HG02870 (cell line): ENCODE measurements around the gene IMMP2L.
"Not testable (repeated sequence)": the region's sequence is repeated elsewhere in the genome, so short reads cannot be mapped to it uniquely, and the experiment has no call there.

Experiments used
- ATAC-seq: cut with Tn5 transposase; IDR thresholded peaks from one replicate; pipeline ENCODE4 v1.9.1; 2021; ENCODE audit warnings: mild to moderate bottlenecking, moderate library complexity; ENCODE audit not compliant: unreplicated experiment

The IMMP2L gene

GRCh38 chr7:111091593-111092358, 470.5 kb downstream of the IMMP2L start:
- ATAC-seq, result peak; percentile 32

- ATAC-seq, result no peak
Observed at GRCh38 chr7:111090846-111091245, 471.4 kb downstream of the IMMP2L start, which contains the start of gene LRRN3. LRRN3 (plus strand) TSS chr7:111091127; CDS start chr7:111122773, 31,646 bp downstream.

DNA sequence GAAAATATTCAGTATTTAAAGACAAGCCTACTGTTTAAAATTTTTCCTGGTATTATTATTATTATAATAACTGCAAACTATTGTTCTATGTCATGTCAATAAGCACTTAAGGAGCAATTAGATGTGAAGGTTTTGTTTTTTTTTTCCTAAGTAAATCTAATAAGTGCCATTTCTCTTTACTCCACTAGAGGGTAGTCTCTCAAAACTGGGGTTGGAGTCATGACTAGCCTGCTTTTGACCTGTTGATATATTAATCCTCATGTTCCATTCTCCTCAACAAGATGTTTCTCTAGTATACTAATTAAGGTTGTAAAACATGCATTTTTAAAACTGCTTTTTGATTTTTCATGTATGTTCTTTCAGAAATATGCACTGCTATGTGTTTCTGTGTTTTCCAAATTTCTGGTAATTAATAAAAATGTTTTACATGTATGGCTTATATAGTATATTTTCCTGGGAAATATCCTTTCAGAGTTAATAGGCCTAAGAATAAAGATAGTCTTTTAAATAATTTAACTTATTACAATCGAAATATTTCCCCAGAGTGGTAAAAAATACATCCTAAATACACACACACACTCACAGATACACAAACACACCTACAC, 472.4 kb downstream of the IMMP2L start:
- ATAC-seq, result peak; percentile 33

DNA sequence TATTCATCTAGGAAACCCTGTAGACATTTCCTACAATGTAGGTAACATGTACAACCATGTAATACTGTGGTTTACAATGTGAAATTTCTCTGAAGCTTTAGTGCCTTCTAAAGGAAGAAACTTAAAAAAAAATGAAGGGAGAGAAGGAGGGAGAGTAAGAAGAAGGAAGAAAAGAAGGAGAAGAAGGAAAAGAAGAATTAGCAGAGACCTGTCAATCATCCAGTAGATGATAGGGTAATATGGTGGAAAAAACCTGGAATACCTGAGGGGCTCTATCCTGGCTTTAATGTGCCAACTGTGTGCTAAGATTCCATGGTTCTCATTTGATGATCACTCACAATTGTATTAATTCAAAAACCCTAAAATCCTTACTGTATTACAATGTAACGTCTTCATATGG, 474.0 kb downstream of the IMMP2L start:
- ATAC-seq, result no peak

DNA sequence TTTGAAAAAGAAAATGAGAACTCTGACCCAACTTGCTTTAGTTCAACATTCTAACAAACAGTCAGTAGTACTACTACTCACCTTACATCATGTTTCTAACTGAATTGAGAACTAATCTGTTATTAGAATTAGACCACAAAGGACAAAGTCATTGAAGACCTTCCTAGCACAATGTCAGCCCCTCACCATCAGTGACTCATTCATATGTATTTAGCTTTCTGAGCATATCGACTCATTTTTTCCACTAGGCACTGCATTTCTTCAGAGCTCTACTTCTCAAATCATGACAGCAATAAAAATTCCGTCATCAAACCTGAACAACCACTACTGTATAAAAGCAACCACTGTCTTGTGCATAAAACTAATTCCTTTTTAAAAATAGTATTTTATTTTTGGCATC, 475.8 kb downstream of the IMMP2L start:
- ATAC-seq, result no peak

GRCh38 chr7:111085356-111085755, 476.9 kb downstream of the IMMP2L start:
- no peak for ATAC-seq

- ATAC-seq, result peak; percentile 97
Observed at GRCh38 chr7:111083413-111083812, 478.9 kb downstream of the IMMP2L start.

- no peak for ATAC-seq
Observed at GRCh38 chr7:111082351-111082750, 479.9 kb downstream of the IMMP2L start.

DNA sequence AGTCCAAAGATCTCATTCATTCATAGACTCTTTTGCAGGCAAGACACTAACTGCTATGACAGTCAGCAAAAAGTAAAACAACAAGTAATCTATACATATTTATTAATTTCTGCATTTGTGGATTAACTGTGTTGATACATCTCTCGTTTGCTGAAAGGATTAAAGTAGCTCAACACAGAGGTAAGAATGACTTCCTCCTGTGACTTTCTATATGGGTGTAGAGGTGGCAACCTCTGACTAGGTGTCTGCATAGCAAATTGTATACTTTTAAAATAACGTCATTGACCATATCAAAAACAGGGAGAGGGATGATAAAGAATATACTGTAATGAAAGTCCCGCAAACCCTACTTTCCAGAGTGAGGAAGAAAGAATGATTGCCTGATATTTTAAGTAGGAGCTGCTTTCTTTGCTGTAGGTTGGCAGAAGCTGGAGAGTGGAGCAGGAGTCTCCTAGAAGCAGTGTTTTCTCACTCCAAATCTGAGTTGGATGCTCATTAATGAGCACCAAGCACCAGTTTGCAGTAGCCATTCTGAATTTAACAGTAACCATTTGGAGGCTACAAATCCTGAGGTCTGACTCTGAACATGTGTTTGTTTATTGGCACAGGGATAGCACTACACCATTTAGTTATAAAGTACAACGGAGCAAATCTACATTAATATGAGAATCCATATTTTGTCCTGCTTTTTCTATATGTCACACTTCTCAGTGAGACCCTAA, 480.6 kb downstream of the IMMP2L start:
- no peak for ATAC-seq

GRCh38 chr7:111080495-111081105, 481.7 kb downstream of the IMMP2L start:
- peak; percentile 28 for ATAC-seq

GRCh38 chr7:111077001-111077400, 485.3 kb downstream of the IMMP2L start:
- no peak for ATAC-seq

DNA sequence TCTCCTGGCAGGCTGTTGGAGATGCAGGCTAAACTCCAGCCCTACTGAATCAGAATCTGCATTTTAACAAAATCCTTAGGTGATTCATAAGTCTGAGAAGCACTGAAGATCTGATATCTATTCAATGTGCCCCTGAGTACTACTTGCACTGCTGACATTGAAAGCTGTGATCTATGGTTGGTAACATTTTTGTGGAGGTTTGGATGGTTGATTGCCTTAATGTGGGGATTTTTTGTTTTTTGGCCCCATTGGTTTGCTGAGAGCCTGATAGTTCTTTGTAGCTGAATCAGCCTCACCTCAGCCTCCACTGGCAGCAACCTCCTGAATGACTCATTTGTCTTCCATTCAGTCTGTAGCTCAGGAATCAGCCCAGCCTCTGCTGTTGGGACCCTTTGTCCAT, 486.1 kb downstream of the IMMP2L start:
- no peak for ATAC-seq

- no peak for ATAC-seq
Observed at GRCh38 chr7:111075498-111075897, 486.8 kb downstream of the IMMP2L start.

- no peak for ATAC-seq
Observed at GRCh38 chr7:111074748-111075146, 487.5 kb downstream of the IMMP2L start.

DNA sequence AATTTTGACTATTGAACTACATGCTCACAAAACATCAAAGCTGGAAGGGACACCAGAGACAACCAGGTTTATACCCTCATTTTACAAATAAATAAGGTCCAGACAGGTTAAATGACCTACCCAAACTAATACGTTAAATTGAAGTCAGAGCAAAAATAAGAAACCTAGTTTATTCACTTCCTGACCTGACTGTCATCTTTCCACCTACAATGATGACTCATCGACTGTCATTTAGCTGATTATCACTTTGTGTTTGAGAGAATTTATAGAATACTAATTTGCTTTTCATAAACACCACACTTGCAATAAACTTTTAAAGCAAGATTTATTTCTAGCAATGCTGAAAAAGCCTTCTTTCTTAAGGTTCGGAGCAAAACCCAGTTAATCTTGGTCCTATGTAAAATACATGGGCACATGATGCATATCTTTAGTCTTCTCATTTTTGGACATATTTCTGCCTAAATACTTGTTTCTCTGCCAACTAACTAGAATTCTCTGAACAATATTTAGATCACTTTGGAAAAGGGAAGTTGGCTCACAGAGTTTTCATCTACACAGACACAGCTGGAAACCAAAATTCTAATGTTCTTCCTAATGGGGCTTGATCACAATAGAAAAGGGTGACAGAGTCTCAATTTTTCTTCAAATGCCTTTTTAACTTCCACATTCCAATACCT, 488.1 kb downstream of the IMMP2L start:
- ATAC-seq, result peak; percentile 42

DNA sequence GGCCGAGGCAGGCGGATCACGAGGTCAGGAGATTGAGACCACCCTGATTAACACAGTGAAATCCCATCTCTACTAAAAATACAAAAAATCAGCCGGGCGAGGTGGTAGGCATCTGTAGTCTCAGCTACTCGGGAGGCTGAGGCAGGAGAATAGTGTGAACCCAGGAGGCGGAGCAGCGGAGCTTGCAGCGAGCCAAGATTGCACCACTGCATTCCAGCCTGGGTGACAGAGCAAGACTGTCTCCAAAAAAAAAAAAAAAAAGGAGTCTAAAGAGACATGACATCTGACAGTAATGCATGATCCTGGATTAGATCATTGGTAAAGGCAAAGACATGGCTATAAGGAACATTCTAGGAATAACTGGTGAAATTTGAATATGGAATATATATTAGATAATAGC, 489.6 kb downstream of the IMMP2L start:
- not testable (repeated sequence) for ATAC-seq

DNA sequence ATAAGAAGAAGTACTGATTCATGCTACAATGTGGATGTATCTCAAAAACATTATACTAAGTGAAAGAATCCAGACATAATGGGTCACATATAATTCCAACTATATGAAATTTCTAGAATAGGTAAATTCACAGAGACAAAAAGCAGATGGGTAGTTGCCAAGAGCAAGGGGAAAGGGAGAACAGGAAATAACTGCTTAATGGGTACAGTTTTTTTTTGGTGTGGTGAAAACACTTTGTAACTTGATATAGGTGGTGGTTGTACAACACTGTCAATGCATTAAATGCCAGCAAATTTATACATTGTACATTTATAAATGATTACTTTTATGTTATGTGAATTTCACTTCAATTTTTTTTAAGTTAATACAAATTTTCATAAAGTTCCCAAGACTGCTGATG, 490.7 kb downstream of the IMMP2L start:
- ATAC-seq, result no peak

GRCh38 chr7:111068618-111069017, 493.7 kb downstream of the IMMP2L start:
- no peak for ATAC-seq

GRCh38 chr7:111067682-111068081, 494.6 kb downstream of the IMMP2L start:
- no peak for ATAC-seq

GRCh38 chr7:111067251-111067650, 495.0 kb downstream of the IMMP2L start:
- ATAC-seq, result no peak

DNA sequence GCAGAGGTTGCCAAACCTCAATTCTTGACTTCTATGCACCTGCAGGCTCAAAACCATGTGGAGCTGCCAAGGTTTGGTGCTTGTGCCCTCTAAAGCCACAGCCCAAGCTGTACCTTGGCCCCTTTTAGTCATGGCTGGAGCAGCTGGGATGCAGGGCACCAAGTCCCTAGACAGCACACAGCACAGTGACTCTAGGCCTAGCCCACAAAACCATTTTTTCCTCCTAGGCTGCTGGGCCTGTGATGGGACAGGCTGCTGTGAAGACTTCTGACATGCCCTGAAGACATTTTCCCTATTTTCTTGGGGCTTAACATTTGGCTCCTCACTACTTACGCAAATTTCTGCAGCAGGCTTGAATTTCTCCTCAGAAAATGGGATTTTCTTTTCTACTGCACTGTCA, 499.1 kb downstream of the IMMP2L start:
- ATAC-seq, result no peak
